Thyroid gland (tissue), 4 donors: ENCODE results near the gene TSPAN16. TPM values are rescaled to one million over a fixed set of nuclear protein-coding genes. Genes with fewer than 3 reads are reported as not detected.
A peak's percentile ranks its signal among the peaks of the same experiment; 100 is the strongest.
"Not testable (repeated sequence)": the region's sequence is repeated elsewhere in the genome, so short reads cannot be mapped to it uniquely, and the experiment has no call there.

Source experiments
- DNase-seq, 2 donors: peaks; one replicate each; pipeline ENCODE4 v3.0.0-alpha.2; 2019
- H3K27ac ChIP-seq, 3 donors: fragments of 200-600 bp; sonication (generic); 1 replicate in 2 of 3; 2 replicates in 1 of 3; pipeline ENCODE4 v1.5.1; 2016 to 2019; ENCODE audit warnings: mild to moderate bottlenecking in 1 of 3, moderate library complexity in 1 of 3
- H3K27me3 ChIP-seq: fragments of 200-600 bp; sonication (generic); one replicate; pipeline ENCODE4 v1.5.1; 2019
- H3K36me3 ChIP-seq, 2 donors: fragments of 200-600 bp; sonication (generic); one replicate each; pipeline ENCODE4 v1.5.1; 2016 to 2019
- H3K4me1 ChIP-seq, 2 donors: fragments of 200-600 bp; sonication (generic); one replicate each; pipeline ENCODE4 v1.5.1; 2017 to 2019
- H3K4me3 ChIP-seq, 3 donors: fragments of 200-600 bp; sonication (generic); replicated peaks in 1 of 3; 1 replicate in 2 of 3; 2 replicates in 1 of 3; pipeline ENCODE4 v1.5.1; 2016; ENCODE audit warnings: mild to moderate bottlenecking in 1 of 3
- H3K9me3 ChIP-seq: fragments of 200-600 bp; sonication (generic); one replicate; pipeline ENCODE4 v1.5.1; 2017
- CTCF ChIP-seq, 6 experiments: fragments of 200-600 bp in 3 of 6; fragments of 450-650 bp in 3 of 6; sonication (generic) in 3 of 6; IDR thresholded peaks; one replicate each; pipeline ENCODE4 v1.5.1; 2016 to 2019; ENCODE audit warnings: antibody characterized with exemption in 6 of 6, mild to moderate bottlenecking in 2 of 6, inconsistent platforms in 1 of 6, moderate library complexity in 1 of 6
- POLR2A ChIP-seq, 2 donors: fragments of 450-650 bp; IDR thresholded peaks; one replicate each; pipeline ENCODE4 v1.6.1; 2017; ENCODE audit warnings: antibody characterized with exemption in 2 of 2, mild to moderate bottlenecking in 2 of 2, moderate library complexity in 1 of 2
- WGBS, 2 donors: methylation state at CpG; one replicate each; pipeline ENCODE4 v1.1.5; 2017; 5-methylcytosine and 5-hydroxymethylcytosine counted together
- intact Hi-C: fragments of 100-400 bp; cut with DNase I; formaldehyde crosslinking; loops from one replicate; pipeline ENCODE4 v1.15.1; 2023
- total RNA-seq, 4 donors: library from RNA; depleted of rRNA; stranded (reverse); fragments of >200 nt; gene quantifications; one replicate each; pipeline ENCODE4 v1.2.3, GENCODE V29; 2016

TSPAN16 gene
- total RNA-seq, 4 donors from 2014 or later, result 0.54 TPM; not detected in 3

GRCh38 chr19:11339254-11340098 lies 43.5 kb downstream of the TSPAN16 start, which contains the start of gene RAB3D:
Gene RAB3D (minus strand): TSS chr19:11339657. CDS start chr19:11337399, 2,258 bp downstream.
- no peaks in the 10 kb centered on the region for H3K27me3 ChIP-seq
- H3K4me1 ChIP-seq, result peaks cover 21 to 25% of the 10 kb centered on the region in 2 donors
- no peaks in the 10 kb centered on the region for H3K9me3 ChIP-seq
- H3K27ac ChIP-seq, result peak within 1 kb of the TSS; percentile 73 to 86 (median 86)
- WGBS, 2 donors, result 16 to 23% methylated on average over 11 to 19 of the region's 53 CpGs
- H3K36me3 ChIP-seq, result peaks cover 12 to 23% of the 10 kb centered on the region in 2 donors
- peak within 1 kb of the TSS; percentile 36 to 100 (median 97) for H3K4me3 ChIP-seq
- intact Hi-C loops, result loop anchor here (10.0 kb wide), 1 partner anchor 45 kb away; the partner anchor contains the start of gene TSPAN16
- TF ChIP-seq CTCF (IDR thresholded peaks at IDR 0.05), result no peak
- TF ChIP-seq POLR2A (IDR thresholded peaks at IDR 0.05), result peak in 1 of 2 donors; percentile 60
- peak; percentile 94 to 95 for DNase-seq

- H3K27me3 ChIP-seq, H3K9me3 ChIP-seq, DNase-seq: not testable (repeated sequence)
- H3K4me1 ChIP-seq, result peaks cover 27 to 31% of the 10 kb centered on the region in 2 donors
- H3K27ac ChIP-seq, result peak overlapping the region in 1 of 3 donors; percentile 86
- intact Hi-C loops, result loop anchor here (10.0 kb wide), 1 partner anchor 45 kb away; the partner anchor contains the start of gene TSPAN16
- 82 to 86% methylated on average over 8 of the region's 8 CpGs for WGBS, 2 donors
- peaks cover 7 to 17% of the 10 kb centered on the region in 2 donors for H3K36me3 ChIP-seq
- peak overlapping the region in 1 of 3 donors; percentile 97 for H3K4me3 ChIP-seq
Observed at GRCh38 chr19:11340099-11340467, 44.1 kb downstream of the TSPAN16 start.

- WGBS, 2 donors, result 97% methylated on average over 3 of the region's 3 CpGs
- no peak for TF ChIP-seq POLR2A (IDR thresholded peaks at IDR 0.05)
- TF ChIP-seq CTCF (IDR thresholded peaks at IDR 0.05), result no peak
- H3K27ac ChIP-seq, result no peak overlapping the region
- no peaks in the 10 kb centered on the region for H3K27me3 ChIP-seq
- peaks cover 32 to 41% of the 10 kb centered on the region in 2 donors for H3K4me1 ChIP-seq
- H3K36me3 ChIP-seq, result no peaks in the 10 kb centered on the region
- intact Hi-C loops, result loop anchor here (10.0 kb wide), 1 partner anchor 48 kb away; the partner anchor contains the start of gene TSPAN16
- DNase-seq, result no peak
- no peaks in the 10 kb centered on the region for H3K9me3 ChIP-seq
- H3K4me3 ChIP-seq, result no peak overlapping the region
Observed at GRCh38 chr19:11342429-11342828, 46.5 kb downstream of the TSPAN16 start.

GRCh38 chr19:11345122-11345803 lies 49.3 kb downstream of the TSPAN16 start:
- intact Hi-C loops, result loop anchor here (10.0 kb wide), 1 partner anchor 50 kb away; the partner anchor contains the start of gene TSPAN16
- DNase-seq, result peak; percentile 41 to 46
- Histone ChIP-seq H3K36me3 (no peaks in the 10 kb centered on the region), H3K4me3 (peak overlapping the region in 2 of 3 donors; percentile 32 to 52), H3K27me3 (no peaks in the 10 kb centered on the region), H3K4me1 (peaks cover 17 to 28% of the 10 kb centered on the region in 2 donors), H3K9me3 (no peaks in the 10 kb centered on the region), H3K27ac (peak overlapping the region in 2 of 3 donors; percentile 87 to 90)
- TF ChIP-seq CTCF (IDR thresholded peaks at IDR 0.05), result no peak
- no peak for TF ChIP-seq POLR2A (IDR thresholded peaks at IDR 0.05)
- WGBS, 2 donors, result 46 to 49% methylated on average over 11 to 13 of the region's 15 CpGs
